HL-60 (cell line): ENCODE results near the gene TMEM161A.
"Not testable (repeated sequence)": the region's sequence is repeated elsewhere in the genome, so short reads cannot be mapped to it uniquely, and the experiment has no call there.

Experiments used
- DNase-seq, 2 experiments: peaks; one replicate each; pipeline ENCODE4 v3.0.0-alpha.2; 2010 to 2020; ENCODE audit warnings: low read depth in 1 of 2, low spot score in 1 of 2
- H3K27ac ChIP-seq: fragments of 250-450 bp; sonication (Bioruptor Pico); replicated peaks from 2 replicates; pipeline ENCODE4 v1.5.1; 2020; ENCODE audit warnings: mild to moderate bottlenecking, moderate library complexity
- H3K27me3 ChIP-seq: fragments of 250-450 bp; sonication (Bioruptor Pico); 2 replicates; pipeline ENCODE4 v1.5.1; 2021; ENCODE audit warnings: mild to moderate bottlenecking, moderate library complexity; ENCODE audit not compliant: insufficient read depth, poor library complexity, severe bottlenecking
- H3K4me3 ChIP-seq: replicated peaks from 2 replicates; pipeline ENCODE4 v1.5.1; 2011; ENCODE audit warnings: mild to moderate bottlenecking, control low read depth, low read length; ENCODE audit not compliant: insufficient read depth
- GABPA ChIP-seq: IDR thresholded peaks from 2 replicates; pipeline ENCODE4 v1.6.1; 2012; ENCODE audit warnings: low read depth
- POLR2AphosphoS5 ChIP-seq: IDR thresholded peaks from 2 replicates; pipeline ENCODE4 v1.6.1; 2012; ENCODE audit warnings: low read depth
- SPI1 ChIP-seq: IDR thresholded peaks from 2 replicates; pipeline ENCODE4 v1.6.1; 2012; ENCODE audit warnings: low read depth, mild to moderate bottlenecking, borderline replicate concordance
- TF ChIP-seq, protein P1 (sequence below): IDR thresholded peaks from one replicate; pipeline ENCODE4 v1.5.1; 2011; ENCODE audit warnings: low read length, control low read depth, inconsistent platforms; ENCODE audit not compliant: insufficient read depth
- TF ChIP-seq, protein P2 (sequence below): IDR thresholded peaks from 2 replicates; pipeline ENCODE4 v1.6.1; 2012; ENCODE audit warnings: low read depth; ENCODE audit not compliant: insufficient replicate concordance

TMEM161A gene

DNA sequence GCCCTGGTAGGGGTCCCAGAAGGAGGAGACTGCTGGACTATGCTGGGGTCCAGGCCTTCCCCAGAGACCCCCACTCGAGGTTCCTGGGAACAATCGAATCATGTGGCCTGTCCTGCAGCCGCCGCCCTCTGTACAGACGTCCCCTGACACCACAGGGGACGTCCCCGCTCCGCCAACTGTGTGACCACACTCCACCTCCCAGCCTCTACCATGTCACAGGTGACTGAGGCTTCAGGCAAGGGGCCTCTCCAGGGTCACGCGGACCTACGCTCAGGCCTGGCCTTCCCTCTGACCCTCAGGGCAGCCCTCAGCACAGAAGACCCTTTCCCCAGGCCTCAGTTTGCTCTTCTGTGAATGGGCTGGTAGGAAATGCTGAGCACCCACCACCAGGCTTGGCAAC, 13.1 kb upstream of the TMEM161A start:
- Histone ChIP-seq H3K27me3 (no peaks in the 10 kb centered on the region), H3K27ac (no peak overlapping the region), H3K4me3 (no peak overlapping the region)
- DNase-seq: no peak
- TF ChIP-seq SPI1 (no peak), POLR2AphosphoS5 (no peak), GABPA (no peak)
- TF ChIP-seq, protein P1, sequence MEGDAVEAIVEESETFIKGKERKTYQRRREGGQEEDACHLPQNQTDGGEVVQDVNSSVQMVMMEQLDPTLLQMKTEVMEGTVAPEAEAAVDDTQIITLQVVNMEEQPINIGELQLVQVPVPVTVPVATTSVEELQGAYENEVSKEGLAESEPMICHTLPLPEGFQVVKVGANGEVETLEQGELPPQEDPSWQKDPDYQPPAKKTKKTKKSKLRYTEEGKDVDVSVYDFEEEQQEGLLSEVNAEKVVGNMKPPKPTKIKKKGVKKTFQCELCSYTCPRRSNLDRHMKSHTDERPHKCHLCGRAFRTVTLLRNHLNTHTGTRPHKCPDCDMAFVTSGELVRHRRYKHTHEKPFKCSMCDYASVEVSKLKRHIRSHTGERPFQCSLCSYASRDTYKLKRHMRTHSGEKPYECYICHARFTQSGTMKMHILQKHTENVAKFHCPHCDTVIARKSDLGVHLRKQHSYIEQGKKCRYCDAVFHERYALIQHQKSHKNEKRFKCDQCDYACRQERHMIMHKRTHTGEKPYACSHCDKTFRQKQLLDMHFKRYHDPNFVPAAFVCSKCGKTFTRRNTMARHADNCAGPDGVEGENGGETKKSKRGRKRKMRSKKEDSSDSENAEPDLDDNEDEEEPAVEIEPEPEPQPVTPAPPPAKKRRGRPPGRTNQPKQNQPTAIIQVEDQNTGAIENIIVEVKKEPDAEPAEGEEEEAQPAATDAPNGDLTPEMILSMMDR: no peak
- TF ChIP-seq, protein P2, sequence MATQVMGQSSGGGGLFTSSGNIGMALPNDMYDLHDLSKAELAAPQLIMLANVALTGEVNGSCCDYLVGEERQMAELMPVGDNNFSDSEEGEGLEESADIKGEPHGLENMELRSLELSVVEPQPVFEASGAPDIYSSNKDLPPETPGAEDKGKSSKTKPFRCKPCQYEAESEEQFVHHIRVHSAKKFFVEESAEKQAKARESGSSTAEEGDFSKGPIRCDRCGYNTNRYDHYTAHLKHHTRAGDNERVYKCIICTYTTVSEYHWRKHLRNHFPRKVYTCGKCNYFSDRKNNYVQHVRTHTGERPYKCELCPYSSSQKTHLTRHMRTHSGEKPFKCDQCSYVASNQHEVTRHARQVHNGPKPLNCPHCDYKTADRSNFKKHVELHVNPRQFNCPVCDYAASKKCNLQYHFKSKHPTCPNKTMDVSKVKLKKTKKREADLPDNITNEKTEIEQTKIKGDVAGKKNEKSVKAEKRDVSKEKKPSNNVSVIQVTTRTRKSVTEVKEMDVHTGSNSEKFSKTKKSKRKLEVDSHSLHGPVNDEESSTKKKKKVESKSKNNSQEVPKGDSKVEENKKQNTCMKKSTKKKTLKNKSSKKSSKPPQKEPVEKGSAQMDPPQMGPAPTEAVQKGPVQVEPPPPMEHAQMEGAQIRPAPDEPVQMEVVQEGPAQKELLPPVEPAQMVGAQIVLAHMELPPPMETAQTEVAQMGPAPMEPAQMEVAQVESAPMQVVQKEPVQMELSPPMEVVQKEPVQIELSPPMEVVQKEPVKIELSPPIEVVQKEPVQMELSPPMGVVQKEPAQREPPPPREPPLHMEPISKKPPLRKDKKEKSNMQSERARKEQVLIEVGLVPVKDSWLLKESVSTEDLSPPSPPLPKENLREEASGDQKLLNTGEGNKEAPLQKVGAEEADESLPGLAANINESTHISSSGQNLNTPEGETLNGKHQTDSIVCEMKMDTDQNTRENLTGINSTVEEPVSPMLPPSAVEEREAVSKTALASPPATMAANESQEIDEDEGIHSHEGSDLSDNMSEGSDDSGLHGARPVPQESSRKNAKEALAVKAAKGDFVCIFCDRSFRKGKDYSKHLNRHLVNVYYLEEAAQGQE: no peak

GRCh38 chr19:19149435-19149834, 11.2 kb upstream of the TMEM161A start:
- H3K27ac ChIP-seq: no peak overlapping the region
- no peak overlapping the region for H3K4me3 ChIP-seq
- TF ChIP-seq, protein P2: no peak
- TF ChIP-seq, protein P1: no peak
- TF ChIP-seq SPI1 (no peak), GABPA (no peak)
- no peaks in the 10 kb centered on the region for H3K27me3 ChIP-seq
- no peak for DNase-seq

GRCh38 chr19:19148504-19148903, 10.2 kb upstream of the TMEM161A start:
- H3K4me3 ChIP-seq, DNase-seq, H3K27me3 ChIP-seq, H3K27ac ChIP-seq: not testable (repeated sequence)

DNA sequence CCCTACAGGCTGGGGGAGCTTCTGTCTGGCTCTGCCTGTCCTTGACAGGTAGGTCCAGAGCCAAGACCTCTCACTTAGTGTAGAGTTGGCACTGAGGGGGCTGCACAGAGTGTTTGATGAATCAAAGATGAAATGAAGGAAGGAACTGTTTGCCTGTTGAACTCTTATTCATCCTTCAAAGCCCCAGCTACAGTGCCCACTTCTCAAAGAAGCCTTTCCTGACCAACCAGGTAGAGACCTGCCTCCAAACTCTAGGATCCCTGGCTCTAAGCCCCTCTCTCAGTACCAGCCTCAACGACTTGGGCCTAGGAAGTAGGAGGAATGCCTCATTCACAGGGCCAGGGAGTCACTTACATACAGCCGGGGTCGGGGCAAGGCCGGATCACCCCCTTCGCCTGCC, 9.1 kb upstream of the TMEM161A start:
- no peak overlapping the region for H3K27ac ChIP-seq
- no peak for DNase-seq
- H3K27me3 ChIP-seq: no peaks in the 10 kb centered on the region
- no peak overlapping the region for H3K4me3 ChIP-seq
- TF ChIP-seq, protein P1: no peak
- TF ChIP-seq POLR2AphosphoS5: no peak
- no peak for TF ChIP-seq GABPA
